WTC11 (cell line): ENCODE measurements around the gene NIN. TPM values are rescaled to one million over a fixed set of nuclear protein-coding genes. Genes with fewer than 3 reads are reported as not detected.

Source experiments
- ATAC-seq: fragments of 200-7000 bp; cut with Tn5 transposase; 2 replicates; pipeline ENCODE4 v1.10.0; 2021; ENCODE audit warnings: mild to moderate bottlenecking, moderate library complexity
- CTCF ChIA-PET: fragments of 300-600 bp; sonication (Branson Sonifier 250); formaldehyde crosslinking; loops from one replicate; lab custom pipeline; 2021; ENCODE audit warnings: antibody characterized with exemption; lab: Charles Lee
- POLR2A ChIA-PET: fragments of 350-600 bp; sonication (Branson Sonifier 250); formaldehyde crosslinking; loops from one replicate; lab custom pipeline; 2021; ENCODE audit warnings: antibody characterized with exemption; lab: Charles Lee
- DNase-seq: peaks from one replicate; pipeline ENCODE4 v3.0.0; 2021; ENCODE audit warnings: low spot score
- H3K27ac Mint-ChIP-seq: 2 replicates; pipeline ENCODE4 v1.8.0; 2021; ENCODE audit warnings: mixed read lengths
- H3K27me3 Mint-ChIP-seq: 2 replicates; pipeline ENCODE4 v1.8.0; 2021; ENCODE audit warnings: low read depth, mild to moderate bottlenecking, moderate library complexity, mixed read lengths
- H3K36me3 Mint-ChIP-seq: 2 replicates; pipeline ENCODE4 v1.8.0; 2021; ENCODE audit warnings: mixed read lengths
- H3K4me1 Mint-ChIP-seq: 2 replicates; pipeline ENCODE4 v1.8.0; 2022; ENCODE audit warnings: mixed read lengths
- H3K4me3 Mint-ChIP-seq: 2 replicates; pipeline ENCODE4 v1.8.0; 2021; ENCODE audit warnings: mild to moderate bottlenecking, moderate library complexity, mixed read lengths
- H3K9me3 Mint-ChIP-seq: 2 replicates; pipeline ENCODE4 v1.8.0; 2021; ENCODE audit warnings: mixed read lengths
- AFF4 ChIP-seq: sonication (generic); formaldehyde crosslinking; IDR thresholded peaks from 2 replicates; pipeline ENCODE4 v1.8.1; 2023; ENCODE audit warnings: mild to moderate bottlenecking, missing genetic modification reagents, borderline replicate concordance
- E2F4 ChIP-seq: sonication (generic); formaldehyde crosslinking; IDR thresholded peaks from 2 replicates; pipeline ENCODE4 v1.8.1; 2022; ENCODE audit warnings: low read depth, mild to moderate bottlenecking, moderate library complexity, missing genetic modification reagents, borderline replicate concordance
- ESRRA ChIP-seq: sonication (generic); formaldehyde crosslinking; IDR thresholded peaks from 2 replicates; pipeline ENCODE4 v1.8.1; 2022; ENCODE audit warnings: mild to moderate bottlenecking, missing genetic modification reagents, borderline replicate concordance
- HMGXB4 ChIP-seq: sonication (generic); formaldehyde crosslinking; IDR thresholded peaks from 2 replicates; pipeline ENCODE4 v1.8.1; 2023; ENCODE audit warnings: mild to moderate bottlenecking, moderate library complexity, missing genetic modification reagents
- MAX ChIP-seq: sonication (generic); formaldehyde crosslinking; IDR thresholded peaks from 2 replicates; pipeline ENCODE4 v1.8.0; 2022; ENCODE audit warnings: mild to moderate bottlenecking, missing genetic modification reagents
- MXD4 ChIP-seq: fragments of 250-450 bp; sonication (Bioruptor Pico); IDR thresholded peaks from 2 replicates; pipeline ENCODE4 v1.8.0; 2021; ENCODE audit warnings: mild to moderate bottlenecking, moderate library complexity, borderline replicate concordance
- NR2C2 ChIP-seq: sonication (generic); formaldehyde crosslinking; IDR thresholded peaks from 2 replicates; pipeline ENCODE4 v1.8.0; 2022; ENCODE audit warnings: mild to moderate bottlenecking, missing genetic modification reagents
- SMAD4 ChIP-seq: sonication (generic); formaldehyde crosslinking; IDR thresholded peaks from 2 replicates; pipeline ENCODE4 v1.8.0; 2022; ENCODE audit warnings: mild to moderate bottlenecking, missing genetic modification reagents
- SOX15 ChIP-seq: fragments of 250-450 bp; sonication (Bioruptor Pico); IDR thresholded peaks from 2 replicates; pipeline ENCODE4 v1.9.0; 2021; ENCODE audit warnings: mild to moderate bottlenecking
- TP53 ChIP-seq: sonication (generic); formaldehyde crosslinking; IDR thresholded peaks from 2 replicates; pipeline ENCODE4 v1.8.1; 2023; ENCODE audit warnings: mild to moderate bottlenecking, missing genetic modification reagents
- USF1 ChIP-seq: sonication (generic); formaldehyde crosslinking; IDR thresholded peaks from 2 replicates; pipeline ENCODE4 v1.8.0; 2022; ENCODE audit warnings: mild to moderate bottlenecking, missing genetic modification reagents
- ZNF138 ChIP-seq: sonication (generic); formaldehyde crosslinking; conservative IDR thresholded peaks from 2 replicates; pipeline ENCODE4 v1.8.1; 2022; ENCODE audit warnings: mild to moderate bottlenecking, moderate library complexity, missing genetic modification reagents
- ZNF425 ChIP-seq: fragments of 250-450 bp; sonication (Bioruptor Pico); conservative IDR thresholded peaks from 2 replicates; pipeline ENCODE4 v1.9.0; 2021; ENCODE audit warnings: mild to moderate bottlenecking
- total RNA-seq: library from RNA; stranded (reverse); gene quantifications from 3 replicates; pipeline ENCODE4 v1.2.3, GENCODE V29; 2021

The NIN gene
- total RNA-seq, 1 experiment from 2014 or later = 23.8 TPM

GRCh38 chr14:50736932-50737419, 94.0 kb downstream of the NIN start (continued):
- TF ChIP-seq MXD4 (no peak), SOX15 (CRISPR knock-in tag) (no peak)

GRCh38 chr14:50734950-50735695, 95.8 kb downstream of the NIN start:
- no peak for TF ChIP-seq SMAD4 (CRISPR knock-in tag)
- no peak for TF ChIP-seq E2F4
- no peak for TF ChIP-seq TP53 (CRISPR knock-in tag)
- TF ChIP-seq AFF4 = no peak
- TF ChIP-seq ZNF425 (CRISPR knock-in tag) = no peak
- no peak for TF ChIP-seq NR2C2 (CRISPR knock-in tag)
- H3K36me3 Mint-ChIP-seq = peaks cover 33% of the 10 kb centered on the region
- ATAC-seq = no peak
- ChIA-PET POLR2A (no interaction called here), CTCF (no interaction called here)
- H3K27me3 Mint-ChIP-seq = no peaks in the 10 kb centered on the region
- H3K4me1 Mint-ChIP-seq = no peaks in the 10 kb centered on the region
- no peak overlapping the region for H3K4me3 Mint-ChIP-seq
- no peak for DNase-seq
- H3K27ac Mint-ChIP-seq = no peak overlapping the region; the same call in 1 of the 2 replicates
- H3K9me3 Mint-ChIP-seq = peaks cover 5% of the 10 kb centered on the region

GRCh38 chr14:50733494-50733893, 97.5 kb downstream of the NIN start:
- Mint-ChIP-seq H3K4me3 (no peak overlapping the region), H3K4me1 (no peaks in the 10 kb centered on the region), H3K27ac (no peak overlapping the region), H3K36me3 (peaks cover 45% of the 10 kb centered on the region), H3K9me3 (peaks cover 19% of the 10 kb centered on the region), H3K27me3 (no peaks in the 10 kb centered on the region)
- no peak for ATAC-seq
- ChIA-PET CTCF (interaction anchor here (0.7 kb wide), 1 partner anchor 134 kb away, joined by 3 read pairs; no protein-coding TSS in a partner anchor), POLR2A (interaction anchor here (0.6 kb wide), 1 partner anchor 33 kb away, joined by 7 read pairs; no protein-coding TSS in a partner anchor)
- TF ChIP-seq MAX (CRISPR knock-in tag) (no peak), USF1 (CRISPR knock-in tag) (no peak), ZNF138 (CRISPR knock-in tag) (no peak), ESRRA (CRISPR knock-in tag) (no peak), HMGXB4 (CRISPR knock-in tag) (no peak)
- DNase-seq = no peak
